Endothelial cell of umbilical vein (primary cell): ENCODE results near the gene COA5.

Experiments used
- CTCF ChIP-seq, 2 donors: IDR thresholded peaks; 1 replicate in 1 of 2; 2 replicates in 1 of 2; pipeline ENCODE4 v1.5.1; 2011; ENCODE audit warnings: low read length in 2 of 2, mild to moderate bottlenecking in 2 of 2, moderate library complexity in 2 of 2, control low read depth in 1 of 2, inconsistent platforms in 1 of 2, low read depth in 1 of 2; ENCODE audit not compliant: insufficient read depth in 1 of 2; ENCODE audit errors: extremely low read depth in 1 of 2
- EZH2 ChIP-seq: IDR thresholded peaks from 2 replicates; pipeline ENCODE4 v1.6.1; 2012; ENCODE audit warnings: borderline replicate concordance, low read depth, mild to moderate bottlenecking, moderate library complexity, low read length, inconsistent platforms; ENCODE audit not compliant: severe bottlenecking
- GATA2 ChIP-seq: IDR thresholded peaks from 2 replicates; pipeline ENCODE4 v1.7.0; 2011; ENCODE audit warnings: low read depth, mild to moderate bottlenecking, moderate library complexity, mixed read lengths, low read length; ENCODE audit not compliant: insufficient read length, insufficient read depth
- POLR2A ChIP-seq: IDR thresholded peaks from 2 replicates; pipeline ENCODE4 v1.6.1; 2012; ENCODE audit warnings: low read depth, mild to moderate bottlenecking, control low read depth, low read length

DNA sequence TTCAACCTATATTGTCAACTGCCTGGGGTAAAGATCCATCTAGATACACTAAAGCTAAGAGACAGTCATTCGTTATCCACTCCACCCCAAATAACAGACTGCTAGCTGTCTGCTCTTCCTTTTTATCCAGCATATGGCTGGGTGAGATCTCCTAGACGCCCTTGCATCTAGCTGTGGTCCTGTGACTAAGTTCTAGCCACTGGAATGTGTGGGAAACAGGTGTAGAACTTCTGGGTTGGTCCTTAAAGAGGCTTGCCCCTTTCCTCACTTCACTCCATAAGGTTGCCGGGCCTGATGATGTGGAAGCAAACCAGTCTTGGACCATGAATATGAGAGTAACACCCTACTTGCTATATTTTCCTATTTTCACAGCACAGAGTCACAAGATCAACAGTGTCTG lies 3.2 kb downstream of the COA5 start:
- TF ChIP-seq POLR2A (no peak), CTCF (IDR thresholded peaks at IDR 0.05; ENCODE audit: extremely low read depth in 1 of 2, insufficient read depth in 1 of 2, low read depth in 1 of 2, low read length in 2 of 2) (no peak), GATA2 (no peak), EZH2 (no peak)
